GM21825 (cell line): ENCODE measurements around the gene FAM237B.

Source experiments
- ATAC-seq: cut with Tn5 transposase; IDR thresholded peaks from one replicate; pipeline ENCODE4 v1.9.1; 2021; ENCODE audit warnings: mild to moderate bottlenecking, moderate library complexity; ENCODE audit not compliant: unreplicated experiment

FAM237B gene

DNA sequence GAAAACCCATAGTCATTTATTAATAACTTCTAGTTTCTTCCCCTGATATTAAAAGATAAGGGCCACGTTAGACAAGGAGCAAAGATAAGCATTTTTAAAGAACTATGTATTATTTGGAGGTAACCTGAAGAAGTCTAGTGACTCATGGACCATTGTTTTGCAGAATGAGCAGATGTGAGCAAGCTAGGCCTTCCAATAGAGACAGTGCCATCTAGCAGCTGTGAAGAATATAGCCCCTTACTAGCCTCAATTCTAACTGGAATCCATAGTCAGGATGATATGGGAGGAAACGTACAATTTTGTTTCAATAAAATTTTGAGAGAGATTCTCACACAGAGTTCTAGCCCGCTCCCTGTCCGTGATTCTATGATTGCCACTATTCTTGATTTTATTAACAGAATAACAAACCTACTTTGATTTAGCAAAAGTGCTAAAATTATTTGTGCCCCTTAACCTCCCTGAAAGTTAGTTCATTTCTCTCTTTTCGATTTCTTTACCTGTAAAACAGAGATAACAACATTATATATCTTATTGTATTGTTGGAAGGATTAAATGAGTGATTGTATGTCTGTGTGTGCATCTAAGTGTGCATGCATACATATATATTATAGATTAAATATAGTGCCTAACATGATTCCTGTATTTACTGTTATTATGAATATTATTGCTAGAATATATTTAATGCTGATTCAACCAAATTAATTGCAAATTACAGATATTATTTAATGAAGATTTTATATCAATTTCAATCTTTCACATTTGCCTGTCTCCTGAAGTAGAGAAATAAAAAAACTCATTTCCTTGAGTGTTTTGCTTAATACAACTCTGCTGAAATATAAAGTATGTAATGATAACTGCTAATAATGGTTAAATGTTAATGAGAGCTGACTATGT is 22.7 kb downstream of the FAM237B start:
- no peak for ATAC-seq

DNA sequence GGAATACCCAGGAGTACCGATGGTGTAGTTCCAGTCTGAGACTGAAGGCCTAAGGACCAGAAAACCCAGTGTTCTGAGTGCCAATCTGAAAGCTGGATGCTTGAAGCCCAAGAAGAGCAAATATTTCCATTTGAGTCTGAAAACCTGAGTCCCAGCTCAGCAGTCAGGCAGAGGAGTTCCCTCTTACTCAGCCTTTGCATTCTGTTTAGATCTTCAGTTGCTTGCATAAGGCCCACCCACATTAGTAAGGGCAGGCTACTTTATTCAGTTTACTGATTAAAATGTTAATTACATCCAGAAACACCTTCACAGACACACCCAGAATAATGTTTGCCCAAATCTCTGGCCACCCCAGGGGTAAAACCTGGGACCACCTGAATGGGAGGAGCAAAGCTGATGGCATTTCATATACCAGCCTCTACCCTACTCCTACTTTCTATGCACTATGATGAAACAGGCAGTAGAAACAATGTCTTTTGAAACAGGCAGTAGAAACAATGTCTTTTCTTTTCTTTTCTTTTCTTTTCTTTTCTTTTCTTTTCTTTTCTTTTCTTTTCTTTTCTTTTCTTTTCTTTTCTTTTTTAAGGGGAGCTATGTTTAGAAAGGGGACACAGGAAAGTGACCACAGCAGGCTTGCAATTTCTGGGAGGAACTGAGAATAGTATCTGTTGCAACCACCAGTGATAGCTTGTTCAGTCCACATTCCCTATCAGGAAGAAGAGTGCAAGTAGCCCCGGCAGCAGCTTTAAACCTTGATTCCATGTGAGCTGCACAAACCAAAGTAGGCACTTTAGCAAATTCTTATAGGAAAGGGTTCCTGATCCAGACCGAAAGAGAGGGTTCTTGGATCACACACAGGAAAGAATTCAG is 30.6 kb downstream of the FAM237B start:
- no peak for ATAC-seq

DNA sequence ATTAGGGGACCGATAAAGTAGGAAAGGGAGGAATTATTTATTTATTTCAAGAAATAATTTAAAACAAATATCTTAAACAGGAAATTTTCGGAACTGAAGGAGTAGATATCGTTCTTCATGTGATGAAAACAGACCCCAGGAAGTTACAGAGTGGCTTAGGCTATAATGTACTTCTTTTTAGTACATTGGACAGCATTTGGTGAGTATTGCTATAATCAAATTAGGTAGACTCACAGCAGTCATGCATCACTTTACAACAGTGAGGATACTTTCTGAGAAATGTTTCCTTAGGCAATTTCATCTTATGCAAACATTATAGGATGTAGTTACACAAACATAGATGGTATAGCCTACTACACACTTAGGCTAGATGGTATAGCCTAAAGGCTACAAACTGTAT is 33.0 kb downstream of the FAM237B start:
- ATAC-seq, result no peak

DNA sequence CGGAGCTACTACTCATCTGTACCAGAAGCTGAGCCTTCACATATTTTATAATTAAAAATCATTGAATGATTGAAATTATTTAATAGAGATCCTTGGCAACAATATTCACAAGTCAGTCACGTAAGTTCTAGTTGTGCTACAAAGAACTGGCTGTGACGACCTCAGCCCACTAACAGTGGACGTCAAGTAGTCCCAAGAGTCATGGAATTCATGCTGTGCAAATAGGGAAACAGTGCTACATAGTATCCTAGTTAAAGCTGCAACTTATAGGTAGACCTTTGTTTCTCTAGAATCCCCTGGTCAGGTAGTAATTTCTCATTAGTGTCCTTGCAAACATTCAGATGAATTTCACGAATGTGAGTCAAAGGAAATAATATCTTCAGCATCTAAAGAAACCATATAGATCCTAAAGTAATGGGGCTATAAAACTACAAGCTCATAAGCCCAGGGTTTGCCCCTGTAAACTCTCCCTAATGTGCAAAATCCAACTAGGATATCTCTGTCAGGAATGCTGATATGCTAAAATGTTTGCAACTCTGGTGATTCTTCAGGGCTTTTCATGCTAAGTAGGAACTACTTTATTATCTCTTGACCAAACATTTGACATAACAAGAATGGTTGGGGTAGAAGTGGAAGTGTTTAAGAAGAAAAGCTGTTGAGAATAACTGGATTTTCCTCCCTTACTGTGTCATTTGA is 44.9 kb downstream of the FAM237B start:
- no peak for ATAC-seq

DNA sequence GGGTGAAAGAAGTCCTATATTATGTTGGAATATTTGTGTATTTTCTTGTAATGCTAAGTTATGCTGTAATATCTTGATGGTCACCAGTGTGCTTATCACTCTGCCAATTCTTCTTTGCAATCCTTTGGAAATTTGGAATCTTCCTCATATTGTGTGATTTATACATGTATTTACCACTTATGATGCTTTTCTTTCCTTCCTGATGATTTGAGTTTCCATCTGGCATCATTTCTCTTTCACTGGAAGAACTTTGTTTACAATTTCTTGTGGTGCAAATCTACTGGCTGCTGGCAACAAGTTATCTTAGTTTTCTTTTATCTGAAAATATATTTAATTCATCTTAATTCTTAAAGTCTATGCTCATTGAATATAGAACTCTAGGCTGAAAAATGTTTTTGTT is 46.9 kb downstream of the FAM237B start:
- ATAC-seq, result no peak

DNA sequence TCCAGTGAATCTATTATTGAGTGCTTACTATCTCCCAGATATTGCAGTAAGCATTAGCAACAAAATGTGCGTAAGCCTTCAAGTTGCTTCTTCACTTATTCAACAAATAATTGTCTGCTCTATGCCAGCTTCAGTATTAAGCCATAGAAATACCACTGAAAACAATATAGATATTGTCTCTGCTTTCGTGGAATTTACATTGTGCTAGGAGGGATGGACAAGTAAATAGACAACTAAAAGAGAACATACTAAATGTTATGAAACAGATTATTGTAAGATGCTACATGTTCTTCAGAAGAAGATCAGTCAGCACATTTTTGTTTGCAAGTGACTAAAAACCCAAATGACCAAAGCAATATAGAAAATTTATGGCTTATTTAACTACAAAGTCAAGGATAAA is 48.9 kb downstream of the FAM237B start:
- ATAC-seq, result no peak

DNA sequence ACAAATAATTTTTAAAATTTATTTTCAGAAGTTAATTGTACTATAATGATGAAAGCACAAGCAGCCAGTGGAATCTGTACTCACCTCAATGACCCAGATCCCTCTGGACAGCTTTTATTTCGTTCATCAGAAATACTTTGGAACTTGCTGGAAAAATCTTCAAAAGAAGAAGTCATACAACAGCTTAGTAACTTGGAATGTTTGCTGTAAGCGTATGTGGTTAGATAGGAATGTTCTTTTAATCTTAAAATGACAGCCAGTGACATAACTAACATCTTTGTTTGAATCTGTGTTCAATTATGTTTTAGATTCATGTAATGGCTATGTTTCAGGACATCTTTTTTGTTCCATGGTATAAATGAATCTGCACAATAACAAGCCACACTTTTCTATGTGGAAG is 49.4 kb downstream of the FAM237B start:
- no peak for ATAC-seq

DNA sequence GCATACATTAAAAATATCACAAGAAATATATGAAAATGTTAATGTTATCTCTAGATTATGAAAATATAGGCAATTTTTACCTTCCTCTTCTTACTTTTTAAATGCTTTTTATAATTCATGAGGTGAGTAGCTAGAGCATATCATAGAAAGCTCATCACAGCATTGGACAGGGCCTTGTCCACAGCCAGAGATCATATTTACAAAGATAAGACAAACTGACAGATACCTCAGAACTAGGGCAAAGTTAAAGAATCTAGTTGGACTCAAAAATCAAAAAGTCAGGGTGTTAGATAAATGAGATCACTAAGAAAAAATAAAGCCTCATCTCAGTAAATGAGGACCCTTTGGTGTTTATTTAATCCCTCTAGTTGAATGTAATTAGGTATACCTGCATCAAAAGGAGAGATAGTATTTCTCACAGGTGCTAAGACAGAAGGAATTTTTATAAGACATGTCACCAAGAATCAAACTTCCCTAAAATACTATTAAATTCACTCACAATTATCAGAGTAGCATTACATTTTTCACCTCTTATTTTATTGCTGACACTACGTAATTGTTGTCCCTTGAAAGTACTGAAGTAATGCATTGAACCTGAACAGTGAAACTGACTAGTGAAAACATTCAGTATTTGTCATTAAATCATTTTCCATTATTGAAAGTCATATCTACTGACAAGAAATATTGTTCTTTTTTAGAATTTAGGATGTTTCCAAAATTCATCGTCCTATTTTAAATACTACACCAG is 50.5 kb downstream of the FAM237B start:
- no peak for ATAC-seq

DNA sequence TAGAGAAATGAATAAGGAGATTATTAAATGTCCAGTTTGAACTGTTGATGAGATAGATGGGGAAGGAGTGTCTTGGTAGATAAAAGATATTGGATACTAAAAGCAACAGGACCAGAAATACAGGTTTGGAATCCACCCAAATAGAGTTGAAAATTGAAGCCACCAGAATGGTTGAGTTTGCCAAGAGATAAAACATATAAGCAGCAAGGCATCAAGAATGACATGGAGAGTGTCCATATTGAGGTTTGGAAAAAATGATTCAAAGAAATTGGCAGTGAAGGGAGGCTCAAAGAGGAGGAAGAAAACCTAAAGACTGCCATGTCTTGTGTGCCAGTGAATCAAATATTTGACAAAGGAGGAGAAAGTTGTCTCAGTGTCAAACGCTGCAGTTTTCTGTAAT is 51.9 kb downstream of the FAM237B start:
- no peak for ATAC-seq

DNA sequence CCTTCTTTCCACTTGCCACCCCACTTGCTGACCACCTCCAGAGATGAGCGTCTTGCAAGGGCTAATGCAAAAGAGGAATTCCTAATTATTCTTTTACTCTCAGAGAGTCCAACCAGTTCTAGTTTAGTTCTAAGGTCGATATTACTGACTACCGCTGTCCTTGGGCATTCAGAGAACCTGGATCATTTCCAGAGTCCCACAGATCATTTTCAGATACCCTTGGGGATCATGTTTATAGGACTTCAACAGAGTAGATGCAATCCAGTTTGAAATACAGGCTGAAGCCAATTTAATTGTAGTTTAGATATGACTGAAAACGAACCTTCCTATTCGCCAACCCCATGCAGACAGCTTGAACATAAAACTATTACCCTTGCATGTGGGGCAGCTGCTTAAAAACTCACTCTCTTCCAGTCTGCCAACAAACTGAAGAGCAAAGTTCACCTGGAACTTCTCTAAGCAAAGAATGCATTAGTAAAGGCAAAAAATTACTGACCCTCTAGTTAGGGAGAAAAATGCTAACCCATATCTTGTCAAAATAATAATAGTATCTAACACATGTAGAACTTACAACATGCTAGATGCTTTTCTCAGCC is 53.7 kb downstream of the FAM237B start:
- ATAC-seq, result no peak

DNA sequence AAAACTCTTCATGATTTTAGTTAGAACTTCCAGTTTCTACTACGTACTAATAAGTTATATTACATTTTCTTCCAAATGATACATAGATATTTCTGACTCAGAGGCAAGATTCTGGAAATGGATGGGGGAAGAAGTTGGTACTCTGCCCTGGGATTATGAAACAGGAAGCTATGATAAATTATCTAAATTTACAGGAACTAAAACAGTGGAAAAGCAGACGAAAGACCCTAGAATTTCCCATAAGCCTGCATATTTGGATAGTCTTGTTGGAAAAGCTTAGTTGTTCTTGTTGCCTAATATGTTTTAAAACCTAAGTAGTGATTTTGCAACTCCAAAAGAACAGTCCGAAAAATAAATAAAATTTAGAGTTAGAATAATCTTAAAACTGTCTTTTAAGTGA is 54.3 kb downstream of the FAM237B start:
- ATAC-seq, result no peak
